ENCODE data around the gene SPTBN5. TPM values are rescaled to one million over a fixed set of nuclear protein-coding genes. Genes with fewer than 3 reads are reported as not detected.

The SPTBN5 gene
- total RNA-seq, 1 donor from 2014 or later, result 2.9 TPM

- no peak for TF ChIP-seq CTCF (IDR thresholded peaks at IDR 0.05)
- H3K9me3 Mint-ChIP-seq (ENCODE audit: low read depth), result no peaks in the 10 kb centered on the region
- peaks cover 6% of the 10 kb centered on the region for H3K36me3 Mint-ChIP-seq (ENCODE audit: low read depth)
- peaks cover 2% of the 10 kb centered on the region for H3K4me1 Mint-ChIP-seq (ENCODE audit: low read depth)
- peak; percentile 64 for DNase-seq (ENCODE audit: low spot score)
- no peaks in the 10 kb centered on the region for H3K27me3 Mint-ChIP-seq (ENCODE audit: low read depth)
- no peak overlapping the region for H3K4me3 Mint-ChIP-seq (ENCODE audit: unreplicated experiment)
- no peak overlapping the region for H3K27ac Mint-ChIP-seq (ENCODE audit: unreplicated experiment)
Observed at GRCh38 chr15:41880156-41880877, 13.5 kb downstream of the SPTBN5 start.

GRCh38 chr15:41879321-41879845, 14.5 kb downstream of the SPTBN5 start:
- no peaks in the 10 kb centered on the region for H3K4me1 Mint-ChIP-seq (ENCODE audit: low read depth)
- no peak overlapping the region for H3K27ac Mint-ChIP-seq (ENCODE audit: unreplicated experiment)
- no peaks in the 10 kb centered on the region for H3K9me3 Mint-ChIP-seq (ENCODE audit: low read depth)
- H3K36me3 Mint-ChIP-seq (ENCODE audit: low read depth), result peaks cover 6% of the 10 kb centered on the region
- no peak for DNase-seq (ENCODE audit: low spot score)
- H3K4me3 Mint-ChIP-seq (ENCODE audit: unreplicated experiment), result no peak overlapping the region
- TF ChIP-seq CTCF (IDR thresholded peaks at IDR 0.05), result no peak
- no peaks in the 10 kb centered on the region for H3K27me3 Mint-ChIP-seq (ENCODE audit: low read depth)

GRCh38 chr15:41878355-41878699, 15.5 kb downstream of the SPTBN5 start:
- no peaks in the 10 kb centered on the region for H3K9me3 Mint-ChIP-seq (ENCODE audit: low read depth)
- H3K36me3 Mint-ChIP-seq (ENCODE audit: low read depth), result peaks cover 6% of the 10 kb centered on the region
- H3K27ac Mint-ChIP-seq (ENCODE audit: unreplicated experiment), result no peak overlapping the region
- TF ChIP-seq CTCF (IDR thresholded peaks at IDR 0.05), result no peak
- H3K4me1 Mint-ChIP-seq (ENCODE audit: low read depth), result no peaks in the 10 kb centered on the region
- H3K27me3 Mint-ChIP-seq (ENCODE audit: low read depth), result no peaks in the 10 kb centered on the region
- H3K4me3 Mint-ChIP-seq (ENCODE audit: unreplicated experiment), result no peak overlapping the region
- no peak for DNase-seq (ENCODE audit: low spot score)

GRCh38 chr15:41877631-41878354, 16.1 kb downstream of the SPTBN5 start:
- no peaks in the 10 kb centered on the region for H3K9me3 Mint-ChIP-seq (ENCODE audit: low read depth)
- H3K27ac Mint-ChIP-seq (ENCODE audit: unreplicated experiment), result no peak overlapping the region
- H3K27me3 Mint-ChIP-seq (ENCODE audit: low read depth), result no peaks in the 10 kb centered on the region
- DNase-seq (ENCODE audit: low spot score), result no peak
- H3K4me1 Mint-ChIP-seq (ENCODE audit: low read depth), result no peaks in the 10 kb centered on the region
- H3K36me3 Mint-ChIP-seq (ENCODE audit: low read depth), result peaks cover 6% of the 10 kb centered on the region
- no peak overlapping the region for H3K4me3 Mint-ChIP-seq (ENCODE audit: unreplicated experiment)
- no peak for TF ChIP-seq CTCF (IDR thresholded peaks at IDR 0.05)

GRCh38 chr15:41876689-41877088, 17.2 kb downstream of the SPTBN5 start:
- Mint-ChIP-seq H3K27ac (ENCODE audit: unreplicated experiment) (no peak overlapping the region), H3K36me3 (ENCODE audit: low read depth) (peaks cover 8% of the 10 kb centered on the region), H3K4me1 (ENCODE audit: low read depth) (no peaks in the 10 kb centered on the region), H3K27me3 (ENCODE audit: low read depth) (no peaks in the 10 kb centered on the region), H3K4me3 (ENCODE audit: unreplicated experiment) (no peak overlapping the region), H3K9me3 (ENCODE audit: low read depth) (no peaks in the 10 kb centered on the region)
- no peak for DNase-seq (ENCODE audit: low spot score)
- TF ChIP-seq CTCF (IDR thresholded peaks at IDR 0.05), result no peak
